K562 (cell line): ENCODE data around the gene EVI2B. TPM values are rescaled to one million over a fixed set of nuclear protein-coding genes. Genes with fewer than 3 reads are reported as not detected.

Source experiments
- CEBPZ ChIP-seq: fragments of 150-350 bp; IDR thresholded peaks from 2 replicates; pipeline ENCODE4 v1.6.1; 2014; ENCODE audit warnings: low read depth, mild to moderate bottlenecking, low read length, borderline replicate concordance
- CHD2 ChIP-seq: IDR thresholded peaks from 2 replicates; pipeline ENCODE4 v1.6.1; 2011; ENCODE audit warnings: low read depth, low read length
- FOXA1 ChIP-seq: fragments of 450-650 bp; IDR thresholded peaks from 2 replicates; pipeline ENCODE4 v1.6.1; 2016; ENCODE audit warnings: mild to moderate bottlenecking, borderline replicate concordance
- HNRNPL ChIP-seq: fragments of 200-400 bp; formaldehyde crosslinking; IDR thresholded peaks from 2 replicates; pipeline ENCODE4 v1.6.1; 2017; ENCODE audit warnings: low read depth, mild to moderate bottlenecking, low read length
- HNRNPUL1 ChIP-seq: fragments of 200-400 bp; formaldehyde crosslinking; IDR thresholded peaks from 2 replicates; pipeline ENCODE4 v1.6.1; 2017; ENCODE audit warnings: low read length
- NFIX ChIP-seq: fragments of 250-450 bp; sonication (Bioruptor Pico); IDR thresholded peaks from 2 replicates; pipeline ENCODE4 v1.4.0; 2020; ENCODE audit warnings: low read depth, mild to moderate bottlenecking, moderate library complexity
- PATZ1 ChIP-seq: fragments of 250-450 bp; sonication (Bioruptor Pico); IDR thresholded peaks from 2 replicates; pipeline ENCODE4 v1.5.0; 2020; ENCODE audit warnings: mild to moderate bottlenecking, borderline replicate concordance
- PRMT5 ChIP-seq: sonication (generic); formaldehyde crosslinking; IDR thresholded peaks from 2 replicates; pipeline ENCODE4 v1.5.0; 2020; ENCODE audit warnings: missing genetic modification reagents
- SMARCE1 ChIP-seq: fragments of 450-650 bp; IDR thresholded peaks from 2 replicates; pipeline ENCODE4 v1.7.1; 2016; ENCODE audit warnings: mild to moderate bottlenecking
- SNIP1 ChIP-seq: fragments of 450-650 bp; IDR thresholded peaks from 2 replicates; pipeline ENCODE4 v1.7.1; 2017; ENCODE audit warnings: low read depth, mild to moderate bottlenecking
- ZBED1 ChIP-seq: IDR thresholded peaks from 2 replicates; pipeline ENCODE4 v1.6.1; 2014
- ZBTB12 ChIP-seq: fragments of 250-450 bp; sonication (Bioruptor Pico); IDR thresholded peaks from 2 replicates; pipeline ENCODE4 v1.4.0; 2020
- ZFP36 ChIP-seq: fragments of 150-350 bp; IDR thresholded peaks from 2 replicates; pipeline ENCODE4 v1.6.1; 2018; ENCODE audit warnings: low read length, low read depth; ENCODE audit not compliant: partially characterized antibody
- ZNF124 ChIP-seq: sonication (generic); formaldehyde crosslinking; IDR thresholded peaks from 2 replicates; pipeline ENCODE4 v1.8.1; 2022; ENCODE audit warnings: missing genetic modification reagents
- ZNF408 ChIP-seq: fragments of 250-450 bp; sonication (Bioruptor Pico); IDR thresholded peaks from 2 replicates; pipeline ENCODE4 v1.4.0; 2020; ENCODE audit warnings: low read depth, mild to moderate bottlenecking, moderate library complexity
- polyA plus RNA-seq, 8 experiments: library from polyadenylated mRNA; depleted of rRNA in 4 of 8; stranded (reverse) in 5 of 8; unstranded in 3 of 8; fragments of >200 nt; fragmentation: Nextera tagmentation in 2 of 8; fragmentation: Illumina TruSeq in 1 of 8; extraction: Ambion mirVana in 2 of 8; extraction: Trizol in 1 of 8; gene quantifications; 2 replicates each; pipeline versions ENCODE4 v1.2.1 to v1.2.3, GENCODE V29; 2011 to 2014; ENCODE audit warnings: inconsistent platforms in 1 of 8, missing spikeins in 1 of 8
- total RNA-seq, 7 experiments: library from RNA; depleted of rRNA in 6 of 7; stranded (reverse); fragments of >200 nt in 6 of 7; fragmentation: Illumina TruSeq in 2 of 7; extraction: Trizol in 2 of 7; gene quantifications; 2 replicates each; pipeline versions ENCODE4 v1.2.1 to v1.2.3, GENCODE V29; 2011 to 2021; ENCODE audit warnings: low replicate concordance in 1 of 7
- TF ChIP-seq, protein P1 (sequence below): fragments of 450-650 bp; IDR thresholded peaks from 2 replicates; pipeline ENCODE4 v1.7.0; 2016; ENCODE audit warnings: borderline replicate concordance
- TF ChIP-seq, protein P2 (sequence below): fragments of 450-650 bp; conservative IDR thresholded peaks from 2 replicates; pipeline ENCODE4 v1.6.1; 2016; ENCODE audit warnings: missing genetic modification characterization, low read depth, mild to moderate bottlenecking, control low read depth, missing compliant biosample characterization

EVI2B gene
- total and polyA plus RNA-seq, 9 of the 15 experiments (the other 6 are each of a cell fraction or from before 2014, with no cell fraction given) = 0.54 to 8.0 (median 2.5) TPM

- TF ChIP-seq PATZ1 (CRISPR knock-in tag) (no peak), PRMT5 (CRISPR knock-in tag) (no peak), CEBPZ (no peak), ZBTB12 (no peak), HNRNPL (no peak), FOXA1 (no peak), CHD2 (no peak), ZBED1 (no peak), SNIP1 (no peak), ZNF124 (CRISPR knock-in tag) (no peak), HNRNPUL1 (no peak), NFIX (no peak), ZNF408 (no peak), SMARCE1 (peak; percentile 89), ZFP36 (no peak)
- TF ChIP-seq, protein P1, sequence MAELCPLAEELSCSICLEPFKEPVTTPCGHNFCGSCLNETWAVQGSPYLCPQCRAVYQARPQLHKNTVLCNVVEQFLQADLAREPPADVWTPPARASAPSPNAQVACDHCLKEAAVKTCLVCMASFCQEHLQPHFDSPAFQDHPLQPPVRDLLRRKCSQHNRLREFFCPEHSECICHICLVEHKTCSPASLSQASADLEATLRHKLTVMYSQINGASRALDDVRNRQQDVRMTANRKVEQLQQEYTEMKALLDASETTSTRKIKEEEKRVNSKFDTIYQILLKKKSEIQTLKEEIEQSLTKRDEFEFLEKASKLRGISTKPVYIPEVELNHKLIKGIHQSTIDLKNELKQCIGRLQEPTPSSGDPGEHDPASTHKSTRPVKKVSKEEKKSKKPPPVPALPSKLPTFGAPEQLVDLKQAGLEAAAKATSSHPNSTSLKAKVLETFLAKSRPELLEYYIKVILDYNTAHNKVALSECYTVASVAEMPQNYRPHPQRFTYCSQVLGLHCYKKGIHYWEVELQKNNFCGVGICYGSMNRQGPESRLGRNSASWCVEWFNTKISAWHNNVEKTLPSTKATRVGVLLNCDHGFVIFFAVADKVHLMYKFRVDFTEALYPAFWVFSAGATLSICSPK = no peak
- TF ChIP-seq, protein P2, sequence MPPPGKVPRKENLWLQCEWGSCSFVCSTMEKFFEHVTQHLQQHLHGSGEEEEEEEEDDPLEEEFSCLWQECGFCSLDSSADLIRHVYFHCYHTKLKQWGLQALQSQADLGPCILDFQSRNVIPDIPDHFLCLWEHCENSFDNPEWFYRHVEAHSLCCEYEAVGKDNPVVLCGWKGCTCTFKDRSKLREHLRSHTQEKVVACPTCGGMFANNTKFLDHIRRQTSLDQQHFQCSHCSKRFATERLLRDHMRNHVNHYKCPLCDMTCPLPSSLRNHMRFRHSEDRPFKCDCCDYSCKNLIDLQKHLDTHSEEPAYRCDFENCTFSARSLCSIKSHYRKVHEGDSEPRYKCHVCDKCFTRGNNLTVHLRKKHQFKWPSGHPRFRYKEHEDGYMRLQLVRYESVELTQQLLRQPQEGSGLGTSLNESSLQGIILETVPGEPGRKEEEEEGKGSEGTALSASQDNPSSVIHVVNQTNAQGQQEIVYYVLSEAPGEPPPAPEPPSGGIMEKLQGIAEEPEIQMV (tag) = no peak
Measured at GRCh38 chr17:31313982-31314781, at the start of gene EVI2B (continued).
